HG03442 (cell line): Measurements from ENCODE around the gene PTPN11.
"Not testable (repeated sequence)": the region's sequence is repeated elsewhere in the genome, so short reads cannot be mapped to it uniquely, and the experiment has no call there.

Source experiments
- ATAC-seq: cut with Tn5 transposase; IDR thresholded peaks from one replicate; pipeline ENCODE4 v1.9.1; 2021; ENCODE audit warnings: mild to moderate bottlenecking, moderate library complexity; ENCODE audit not compliant: unreplicated experiment

PTPN11 gene

DNA sequence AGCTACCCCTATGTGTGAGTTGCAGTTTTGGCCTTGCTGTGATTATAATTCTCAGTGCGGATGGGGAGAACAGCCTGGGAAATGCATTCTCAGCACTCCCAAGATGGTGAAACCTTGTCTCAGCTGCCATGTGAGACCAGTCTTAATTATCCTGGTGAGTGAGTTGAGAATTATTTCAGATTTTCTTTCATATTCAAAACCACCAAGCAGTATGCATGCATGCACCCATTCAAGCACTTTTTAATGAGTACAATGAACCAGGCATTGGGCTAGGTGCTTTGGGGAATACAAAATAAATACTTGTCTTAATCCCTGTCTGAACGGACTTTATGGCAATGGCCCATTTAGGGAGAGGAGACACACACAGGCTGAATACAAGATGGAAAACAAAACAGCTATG is 94.7 kb downstream of the PTPN11 start:
- ATAC-seq: no peak

DNA sequence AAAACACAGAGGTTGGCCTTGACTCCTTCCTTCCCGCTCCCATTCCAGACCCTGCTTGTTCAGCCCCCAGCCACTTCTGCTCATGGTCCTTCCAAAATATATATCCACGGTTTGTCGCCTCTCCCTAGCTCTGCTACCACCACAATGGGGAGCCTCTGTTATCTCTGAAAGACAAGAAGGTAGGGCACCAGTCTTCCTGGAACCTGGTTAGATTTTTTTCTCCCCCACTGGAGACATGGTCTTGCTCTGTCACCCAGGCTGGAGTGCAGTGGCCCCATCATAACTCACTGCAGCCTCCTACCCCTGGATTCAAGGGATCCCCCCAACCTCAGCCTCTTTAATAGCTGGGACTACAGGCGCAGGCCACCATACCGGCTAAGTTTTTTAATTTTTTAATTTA is 95.7 kb downstream of the PTPN11 start:
- no peak for ATAC-seq

DNA sequence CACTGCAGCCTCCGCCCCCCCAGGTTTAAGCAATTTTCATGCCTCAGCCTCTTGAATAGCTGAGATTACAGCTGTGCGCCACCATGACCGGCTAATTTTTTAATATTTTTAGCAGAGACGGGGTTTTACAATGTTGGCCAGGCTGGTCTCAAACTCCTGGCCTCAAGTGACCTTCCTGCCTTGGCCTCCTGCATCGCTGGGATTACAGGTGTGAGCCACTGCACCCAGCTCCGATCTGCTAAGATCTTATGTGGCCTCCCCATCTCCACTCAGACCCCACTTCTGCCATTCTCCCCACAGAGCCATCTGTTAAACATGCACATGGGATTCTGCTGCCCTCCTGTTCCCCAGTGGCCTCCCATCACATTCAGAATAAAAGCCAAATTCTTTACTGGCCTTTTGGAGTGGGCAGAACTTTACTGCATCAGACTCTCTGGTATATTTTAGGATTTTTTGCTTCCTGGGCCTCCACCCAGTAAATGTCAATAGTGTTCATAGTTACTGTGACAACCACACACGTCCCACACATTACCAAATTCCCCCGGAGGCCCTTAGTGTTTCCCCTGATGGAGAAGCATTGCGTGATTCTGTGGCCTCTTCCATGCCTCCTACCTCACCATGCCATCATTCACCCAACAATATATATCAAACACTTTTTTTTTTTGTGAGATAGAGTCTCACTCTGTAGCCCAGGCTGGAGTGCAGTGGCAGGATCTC is 96.3 kb downstream of the PTPN11 start:
- no peak for ATAC-seq

DNA sequence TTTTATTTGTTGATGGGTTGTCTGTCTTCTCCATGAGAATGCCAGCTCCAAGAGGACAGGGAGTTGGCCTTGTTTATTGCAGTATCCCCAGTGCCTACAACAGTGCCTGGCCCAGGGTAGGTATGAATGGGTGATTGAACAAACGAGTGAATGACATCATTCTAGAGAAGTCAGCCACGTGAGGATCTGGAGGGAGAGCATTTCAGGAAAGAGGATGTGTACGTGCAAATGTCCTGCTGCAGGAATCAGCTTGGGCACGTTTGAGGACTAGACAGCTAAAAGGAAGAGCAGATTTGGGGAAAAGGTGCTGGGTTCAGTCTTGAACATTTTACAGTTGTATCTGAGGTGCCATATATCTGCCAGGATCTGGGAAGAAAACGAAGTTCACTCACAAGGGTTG is 97.1 kb downstream of the PTPN11 start:
- ATAC-seq: no peak

- ATAC-seq: no peak
These were observed 99.1 kb downstream of the PTPN11 start for GRCh38 chr12:112517730-112518364.

GRCh38 chr12:112518365-112518735 is 99.6 kb downstream of the PTPN11 start:
- no peak for ATAC-seq

GRCh38 chr12:112519841-112520340 is 101.1 kb downstream of the PTPN11 start:
- ATAC-seq: not testable (repeated sequence)

DNA sequence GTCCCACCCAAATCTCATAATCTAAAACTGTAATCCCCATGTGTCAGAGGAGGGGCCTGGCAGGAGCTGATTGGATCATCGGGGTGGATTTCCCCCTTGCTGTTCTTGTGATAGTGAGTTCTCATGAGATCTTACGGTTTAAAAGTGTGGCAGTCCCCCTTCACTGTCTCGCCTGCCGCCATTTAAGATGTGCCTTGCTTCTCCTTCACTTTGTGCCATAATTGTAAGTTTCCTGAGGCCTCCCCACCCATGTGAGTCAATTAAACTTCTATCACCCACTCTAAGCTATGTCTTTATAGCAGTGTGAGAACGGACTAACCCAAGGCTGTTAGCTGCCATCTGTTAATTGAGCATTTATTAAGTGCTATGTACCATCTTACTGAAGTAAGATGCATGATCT is 105.1 kb downstream of the PTPN11 start:
- no peak for ATAC-seq

DNA sequence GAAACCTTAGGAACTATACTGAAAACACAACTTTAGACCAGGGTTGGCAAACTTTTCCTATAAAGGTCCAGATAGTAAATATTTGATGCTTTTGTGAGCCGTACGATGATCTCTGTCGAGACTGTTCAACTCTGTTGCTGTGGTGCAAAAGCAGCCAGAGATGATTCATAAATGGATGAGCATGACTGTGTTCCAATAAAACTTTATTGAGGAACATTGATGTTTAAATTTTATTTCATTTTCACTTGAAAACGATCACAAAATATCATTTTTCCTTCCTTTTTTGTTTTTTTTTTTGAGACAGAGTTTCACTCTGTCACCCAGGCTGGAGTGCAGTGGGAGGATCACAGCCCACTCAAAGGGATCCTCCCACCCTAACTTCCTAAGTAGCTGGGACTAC is 105.5 kb downstream of the PTPN11 start:
- ATAC-seq: no peak

DNA sequence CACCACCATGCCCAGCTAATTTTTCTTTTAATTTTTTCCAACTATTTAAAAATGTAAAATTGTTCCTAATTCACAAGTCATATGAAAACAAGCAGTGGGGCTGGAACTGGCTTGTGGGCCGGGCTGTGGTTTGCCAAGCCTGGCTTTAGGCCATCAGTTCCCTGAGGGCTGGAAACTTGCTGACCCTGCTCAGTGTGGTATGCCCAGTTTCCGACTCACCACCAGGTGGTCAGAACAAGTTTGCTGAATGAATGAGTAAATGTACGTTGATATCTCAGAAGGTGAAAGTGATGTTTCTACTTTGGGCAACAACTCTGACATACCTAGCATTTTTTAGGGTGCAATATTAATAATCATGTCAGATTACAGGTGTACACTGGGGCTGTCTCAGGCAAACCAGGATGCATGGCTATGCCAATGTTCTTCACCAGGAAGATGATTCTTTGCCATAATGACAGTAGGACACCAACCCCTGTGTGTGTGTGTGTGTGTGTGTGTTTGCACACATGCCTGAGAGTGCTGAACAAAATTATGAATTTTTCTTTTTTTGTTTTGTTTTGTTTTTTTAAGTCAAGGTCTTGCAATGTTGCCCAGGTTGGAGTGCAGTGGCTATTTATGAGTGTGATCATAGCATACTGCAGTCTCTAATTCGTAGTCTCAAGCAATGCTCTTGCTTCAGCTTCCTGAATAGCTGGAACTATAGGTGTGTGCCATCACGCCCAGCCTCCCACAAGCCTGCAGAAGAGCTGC is 106.1 kb downstream of the PTPN11 start:
- ATAC-seq: no peak

DNA sequence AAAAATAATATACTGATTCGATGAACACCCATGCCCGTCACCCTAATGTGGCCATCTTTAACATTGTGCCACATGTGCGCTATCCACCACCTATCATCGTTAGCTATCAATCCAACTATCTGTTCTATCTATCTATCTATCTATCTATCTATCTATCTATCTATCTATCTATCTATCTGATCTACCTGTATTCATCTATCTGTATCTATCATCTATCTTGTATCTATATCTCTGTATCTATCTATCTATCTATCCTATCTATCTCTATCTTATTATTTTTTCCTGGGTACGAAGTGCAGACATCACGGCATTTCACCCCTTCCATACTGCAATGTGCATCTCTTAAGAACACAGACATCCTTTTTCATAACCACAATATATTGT is 106.7 kb downstream of the PTPN11 start:
- ATAC-seq: no peak

- no peak for ATAC-seq
These were observed 108.3 kb downstream of the PTPN11 start for GRCh38 chr12:112527082-112527481.

DNA sequence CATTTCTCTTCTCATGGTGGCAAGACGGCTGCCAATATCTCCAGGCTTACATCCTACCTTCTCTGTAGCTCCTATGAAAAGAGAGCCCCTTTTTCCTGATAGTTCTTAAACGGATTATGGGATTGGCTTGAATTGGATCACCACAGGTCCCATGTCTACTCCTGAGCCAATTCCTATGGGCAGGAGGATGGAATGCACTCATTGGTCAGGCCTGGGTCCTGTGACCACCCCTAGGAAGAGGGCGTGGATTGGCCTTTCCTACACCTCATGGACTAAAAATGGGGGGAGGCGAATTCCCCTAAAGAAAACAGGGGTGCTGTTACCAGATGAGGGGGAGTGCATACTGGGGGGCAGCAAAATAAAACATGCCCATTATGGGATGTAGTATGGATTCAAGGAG is 108.8 kb downstream of the PTPN11 start:
- ATAC-seq: no peak

DNA sequence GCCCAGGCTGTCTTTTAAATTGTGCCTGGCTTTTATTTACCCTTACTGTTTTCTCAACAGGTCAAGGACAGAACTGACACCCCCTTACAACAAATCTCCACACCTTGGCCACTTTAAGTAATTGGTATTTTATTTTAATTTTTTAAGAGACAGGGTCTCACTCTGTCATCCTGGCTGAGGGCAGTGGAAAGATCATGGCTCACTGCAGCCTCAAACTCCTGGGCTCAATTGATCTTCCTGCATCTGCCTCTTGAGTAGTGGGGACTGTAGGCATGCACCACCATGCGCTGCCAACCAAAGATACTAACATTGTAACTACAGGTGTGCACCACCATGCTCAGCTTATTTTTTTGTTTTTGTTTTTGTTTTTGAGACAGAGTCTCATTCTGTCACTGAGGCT is 109.8 kb downstream of the PTPN11 start:
- no peak for ATAC-seq

DNA sequence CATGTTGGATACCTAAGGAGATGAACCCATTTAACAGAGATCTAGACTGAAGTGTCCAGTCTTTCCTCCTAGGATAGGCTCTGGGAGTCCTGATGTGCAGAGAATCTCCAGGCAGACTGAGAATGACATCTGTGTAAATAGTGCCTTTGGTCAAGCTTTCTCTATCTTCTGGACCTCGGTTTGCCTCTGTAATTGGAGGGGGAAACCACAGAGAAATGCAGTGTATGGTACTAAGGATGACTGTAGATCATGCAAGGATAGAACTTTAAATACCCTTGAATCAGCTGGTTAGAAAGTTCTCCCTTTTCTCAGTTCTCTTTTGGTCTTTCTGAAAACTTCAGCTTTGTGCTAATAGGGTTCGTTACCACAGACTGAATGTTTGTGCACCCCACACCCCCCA is 112.2 kb downstream of the PTPN11 start:
- no peak for ATAC-seq

DNA sequence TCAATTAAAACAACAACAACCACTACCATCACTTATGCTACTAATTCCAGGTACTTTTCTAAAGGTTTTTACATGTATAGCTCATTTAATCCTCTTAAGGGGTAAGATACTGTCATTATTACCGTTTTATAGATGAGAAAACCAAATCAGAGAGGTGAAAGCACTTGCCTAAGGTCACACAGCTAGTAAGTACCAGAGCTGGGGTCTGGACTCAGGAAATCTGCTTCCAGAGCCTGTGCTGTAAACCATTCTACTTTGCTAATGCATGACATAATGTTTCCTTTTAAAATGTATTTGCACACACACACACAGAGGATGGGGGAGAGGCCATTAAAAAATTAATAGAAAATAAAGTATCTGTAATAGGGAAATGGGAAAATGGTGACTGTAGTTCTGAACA is 113.4 kb downstream of the PTPN11 start:
- no peak for ATAC-seq

DNA sequence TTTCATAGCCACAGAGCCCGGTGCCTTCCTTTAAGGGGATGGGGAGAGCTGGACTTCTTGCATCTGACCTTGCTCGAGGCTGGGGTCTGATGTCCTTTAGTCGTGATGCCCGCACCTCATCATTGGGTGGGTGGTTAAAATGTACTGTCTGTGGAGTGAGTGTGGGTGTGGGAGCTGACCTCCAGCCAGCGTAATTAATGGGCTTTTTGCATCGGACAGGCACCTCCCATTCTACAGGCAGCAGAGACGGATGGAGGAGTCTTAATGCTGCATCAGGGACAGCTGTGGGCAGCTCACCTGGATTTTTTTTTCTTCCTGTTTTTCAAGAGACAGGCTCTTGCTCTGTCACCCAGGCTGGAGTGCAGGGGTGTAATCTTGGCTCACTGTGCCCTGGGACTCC is 114.8 kb downstream of the PTPN11 start:
- ATAC-seq: no peak

GRCh38 chr12:112535017-112535416 is 116.3 kb downstream of the PTPN11 start:
- ATAC-seq: no peak

- ATAC-seq: no peak
These were observed 117.1 kb downstream of the PTPN11 start for GRCh38 chr12:112535637-112536366.

DNA sequence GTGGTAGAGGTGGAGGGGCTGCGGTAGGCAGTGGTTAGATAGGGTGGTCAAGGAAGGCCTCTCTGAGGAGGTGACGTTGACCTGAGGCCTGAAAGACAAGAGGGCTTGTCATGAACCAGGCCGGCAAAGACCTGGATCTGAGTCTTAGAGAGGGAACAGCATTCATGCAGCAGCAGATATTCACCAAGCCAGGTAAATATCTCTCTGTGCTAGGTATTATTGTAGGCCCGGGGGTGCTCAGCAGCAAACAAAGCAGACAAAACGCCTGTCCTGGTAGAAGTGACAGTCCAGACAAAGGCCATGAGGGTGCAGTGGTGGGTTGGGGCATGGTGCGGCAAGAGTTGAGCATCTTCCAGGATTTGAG is 117.6 kb downstream of the PTPN11 start:
- ATAC-seq: no peak

DNA sequence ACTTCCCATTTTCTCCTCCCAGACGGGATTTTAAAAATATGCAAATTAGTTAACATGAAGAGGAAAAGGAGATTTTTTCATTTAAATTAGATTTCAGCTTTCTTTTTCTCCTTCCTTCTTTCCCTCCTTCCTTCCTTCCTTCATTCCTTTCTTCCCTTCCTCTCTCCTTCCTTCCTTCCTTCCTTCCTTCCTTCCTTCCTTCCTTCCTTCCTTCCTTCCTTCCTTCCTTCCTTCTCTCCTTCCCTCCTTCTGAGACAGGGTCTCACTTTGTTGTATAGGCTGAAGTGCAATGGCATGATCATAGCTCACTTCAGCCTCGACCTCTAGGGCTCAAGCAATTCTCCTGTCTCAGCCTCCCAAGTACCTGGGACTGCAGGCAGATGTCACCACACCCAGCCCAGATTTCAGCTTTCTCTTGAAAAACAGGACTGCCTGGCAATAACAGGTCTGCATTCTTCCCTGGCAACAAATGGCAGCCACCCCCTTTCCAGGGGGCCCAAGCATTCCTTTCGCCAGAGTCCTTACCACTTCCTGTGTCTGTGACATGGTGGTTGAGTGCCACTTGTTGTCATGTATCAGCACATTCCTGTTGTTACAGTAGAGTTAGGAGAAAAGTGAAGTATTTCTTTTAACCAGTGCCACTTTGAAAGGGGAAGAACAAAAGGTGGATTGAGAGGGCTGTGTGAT is 119.1 kb downstream of the PTPN11 start:
- no peak for ATAC-seq
